ENCODE results near the gene SLC44A5.

DNA sequence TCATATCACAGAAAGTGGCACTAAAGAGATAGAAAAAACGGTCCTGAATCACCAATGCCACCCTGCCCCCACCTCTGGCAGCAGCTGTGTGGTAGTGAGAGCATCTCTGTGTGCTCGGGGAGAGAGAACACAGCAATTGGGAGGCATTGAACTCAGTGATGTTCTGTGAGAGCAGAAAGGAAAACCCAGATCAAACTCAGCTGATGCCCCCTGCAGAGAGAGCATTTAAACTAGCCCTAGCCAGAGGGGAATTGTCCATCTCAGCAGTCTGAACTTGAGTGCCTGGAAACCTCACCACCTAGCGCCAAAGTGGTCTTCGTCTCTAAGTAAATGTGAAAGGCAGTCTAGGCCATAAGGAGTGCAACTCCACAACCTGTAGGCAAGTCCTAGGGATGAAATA, 21.3 kb downstream of the SLC44A5 start:
- no peak for TF ChIP-seq POLR2A (IDR thresholded peaks at IDR 0.05)
- TF ChIP-seq CTCF (IDR thresholded peaks at IDR 0.05) = no peak

Measured in thyroid gland (tissue), 4 donors.